ENCODE results near the gene CNGB1.

Gene CNGB1

GRCh38 chr16:57914244-57915173 is 56.4 kb downstream of the CNGB1 start:
- H3K9me3 ChIP-seq (ENCODE audit: severe bottlenecking), result no peaks in the 10 kb centered on the region
- no peak overlapping the region for H3K27ac ChIP-seq
- H3K4me3 ChIP-seq (ENCODE audit: low read depth, low read length), result no peak overlapping the region
- no peak for TF ChIP-seq CTCF (IDR thresholded peaks at IDR 0.05; ENCODE audit: low read depth, low read length)
- H3K36me3 ChIP-seq, result no peaks in the 10 kb centered on the region
- H3K27me3 ChIP-seq (ENCODE audit: insufficient read depth, low read depth, severe bottlenecking), result no peaks in the 10 kb centered on the region
- no peak for DNase-seq

DNA sequence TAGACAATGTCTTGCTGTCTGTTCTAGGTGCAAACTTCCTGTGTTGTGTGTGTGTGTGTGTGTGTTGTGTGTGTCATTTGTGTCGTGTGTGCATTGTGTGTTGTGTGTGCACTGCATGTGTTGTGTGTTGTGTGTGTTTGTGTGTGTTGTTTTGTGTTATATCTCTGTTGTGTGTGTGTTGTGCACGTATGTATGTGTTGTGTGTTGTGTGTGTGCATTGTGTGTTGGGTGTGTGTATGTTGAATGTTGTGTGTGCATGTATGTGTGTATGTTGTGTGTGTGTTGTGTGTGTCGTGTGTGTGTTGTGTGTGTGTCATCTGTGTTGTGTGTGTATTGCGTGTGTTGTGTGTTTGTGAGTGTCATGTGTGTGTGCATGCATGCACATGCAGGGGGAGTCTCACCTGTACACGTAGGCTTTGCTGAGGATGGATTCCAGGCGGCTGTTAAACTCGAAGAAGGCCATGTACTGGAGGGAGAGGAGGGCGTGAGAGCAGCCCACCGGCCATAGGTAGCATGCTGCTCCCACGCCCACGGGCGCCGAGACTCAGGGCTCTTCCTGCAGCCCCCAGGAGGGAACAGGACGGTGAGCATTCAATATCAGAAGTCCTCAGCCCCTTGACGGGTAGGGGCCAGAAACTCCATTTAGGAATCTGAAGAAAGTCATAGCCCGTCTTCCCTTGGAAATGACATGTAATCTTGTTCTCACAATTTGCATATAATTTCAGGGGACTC is 58.2 kb downstream of the CNGB1 start:
- TF ChIP-seq CTCF (IDR thresholded peaks at IDR 0.05; ENCODE audit: low read depth, low read length), result no peak
- Histone ChIP-seq H3K27ac (no peak overlapping the region), H3K4me3 (ENCODE audit: low read depth, low read length) (no peak overlapping the region), H3K9me3 (ENCODE audit: severe bottlenecking) (no peaks in the 10 kb centered on the region), H3K27me3 (ENCODE audit: insufficient read depth, low read depth, severe bottlenecking) (no peaks in the 10 kb centered on the region), H3K36me3 (no peaks in the 10 kb centered on the region)
- no peak for DNase-seq

- no peaks in the 10 kb centered on the region for H3K27me3 ChIP-seq (ENCODE audit: insufficient read depth, low read depth, severe bottlenecking)
- H3K4me3 ChIP-seq (ENCODE audit: low read depth, low read length), result no peak overlapping the region
- TF ChIP-seq CTCF (IDR thresholded peaks at IDR 0.05; ENCODE audit: low read depth, low read length), result no peak
- H3K27ac ChIP-seq, result no peak overlapping the region
- no peaks in the 10 kb centered on the region for H3K9me3 ChIP-seq (ENCODE audit: severe bottlenecking)
- H3K36me3 ChIP-seq, result no peaks in the 10 kb centered on the region
- no peak for DNase-seq
Observed at GRCh38 chr16:57911743-57912142, 59.2 kb downstream of the CNGB1 start.

- no peak for TF ChIP-seq CTCF (IDR thresholded peaks at IDR 0.05; ENCODE audit: low read depth, low read length)
- Histone ChIP-seq H3K4me3 (ENCODE audit: low read depth, low read length) (no peak overlapping the region), H3K27me3 (ENCODE audit: insufficient read depth, low read depth, severe bottlenecking) (no peaks in the 10 kb centered on the region), H3K27ac (no peak overlapping the region), H3K9me3 (ENCODE audit: severe bottlenecking) (no peaks in the 10 kb centered on the region), H3K36me3 (no peaks in the 10 kb centered on the region)
- no peak for DNase-seq
Observed at GRCh38 chr16:57910696-57911095, 60.2 kb downstream of the CNGB1 start.

GRCh38 chr16:57908409-57908987 is 62.4 kb downstream of the CNGB1 start:
- H3K27me3 ChIP-seq (ENCODE audit: insufficient read depth, low read depth, severe bottlenecking), result no peaks in the 10 kb centered on the region
- H3K36me3 ChIP-seq, result no peaks in the 10 kb centered on the region
- no peak overlapping the region for H3K4me3 ChIP-seq (ENCODE audit: low read depth, low read length)
- no peak for DNase-seq
- no peak overlapping the region for H3K27ac ChIP-seq
- TF ChIP-seq CTCF (IDR thresholded peaks at IDR 0.05; ENCODE audit: low read depth, low read length), result no peak
- H3K9me3 ChIP-seq (ENCODE audit: severe bottlenecking), result no peaks in the 10 kb centered on the region
